ENCODE data around the gene SDE2. TPM values are rescaled to one million over a fixed set of nuclear protein-coding genes. Genes with fewer than 3 reads are reported as not detected.

SDE2 gene
- total RNA-seq, 4 donors from 2014 or later, result 19.7 to 37.2 (median 26.5) TPM

- Histone ChIP-seq H3K27me3 (no peaks in the 10 kb centered on the region), H3K27ac (no peak overlapping the region), H3K4me3 (no peak overlapping the region), H3K4me1 (no peaks in the 10 kb centered on the region), H3K9me3 (no peaks in the 10 kb centered on the region), H3K36me3 (no peaks in the 10 kb centered on the region)
- WGBS, result 71% methylated on average over 6 of the region's 6 CpGs
- TF ChIP-seq CTCF (IDR thresholded peaks at IDR 0.05), result no peak
- TF ChIP-seq POLR2A (IDR thresholded peaks at IDR 0.05), result no peak
- TF ChIP-seq POLR2AphosphoS5 (IDR thresholded peaks at IDR 0.05), result no peak
- no peak for TF ChIP-seq EP300 (IDR thresholded peaks at IDR 0.05)
- no peak for DNase-seq (ENCODE audit: low spot score in 2 of 2)
Measured at GRCh38 chr1:225949041-225949440, 50.1 kb downstream of the SDE2 start.

GRCh38 chr1:225946803-225947202 lies 52.3 kb downstream of the SDE2 start:
- H3K27ac ChIP-seq, result no peak overlapping the region
- TF ChIP-seq POLR2AphosphoS5 (IDR thresholded peaks at IDR 0.05) (no peak), EP300 (IDR thresholded peaks at IDR 0.05) (no peak), POLR2A (IDR thresholded peaks at IDR 0.05) (no peak), CTCF (IDR thresholded peaks at IDR 0.05) (no peak)
- peaks cover 2% of the 10 kb centered on the region for H3K4me1 ChIP-seq
- no peaks in the 10 kb centered on the region for H3K9me3 ChIP-seq
- no peak overlapping the region for H3K4me3 ChIP-seq
- no peaks in the 10 kb centered on the region for H3K36me3 ChIP-seq
- 95% methylated on average over 5 of the region's 5 CpGs for WGBS
- no peak for DNase-seq (ENCODE audit: low spot score in 2 of 2)
- H3K27me3 ChIP-seq, result no peaks in the 10 kb centered on the region

GRCh38 chr1:225946082-225946620 lies 53.0 kb downstream of the SDE2 start:
- DNase-seq (ENCODE audit: low spot score in 2 of 2), result no peak
- Histone ChIP-seq H3K4me3 (no peak overlapping the region), H3K36me3 (no peaks in the 10 kb centered on the region), H3K4me1 (peaks cover 8% of the 10 kb centered on the region), H3K27ac (no peak overlapping the region), H3K9me3 (no peaks in the 10 kb centered on the region), H3K27me3 (no peaks in the 10 kb centered on the region)
- WGBS, result 74% methylated on average over 4 of the region's 4 CpGs
- TF ChIP-seq POLR2AphosphoS5 (IDR thresholded peaks at IDR 0.05) (no peak), POLR2A (IDR thresholded peaks at IDR 0.05) (no peak), EP300 (IDR thresholded peaks at IDR 0.05) (no peak), CTCF (IDR thresholded peaks at IDR 0.05) (no peak)

GRCh38 chr1:225945564-225945963 lies 53.6 kb downstream of the SDE2 start:
- H3K4me3 ChIP-seq, result no peak overlapping the region

GRCh38 chr1:225944951-225945350 lies 54.2 kb downstream of the SDE2 start:
- H3K4me3 ChIP-seq, result no peak overlapping the region
- H3K9me3 ChIP-seq, result no peaks in the 10 kb centered on the region
- 89% methylated on average over 4 of the region's 7 CpGs for WGBS
- TF ChIP-seq POLR2AphosphoS5 (IDR thresholded peaks at IDR 0.05), result no peak
- TF ChIP-seq EP300 (IDR thresholded peaks at IDR 0.05), result no peak
- no peak for TF ChIP-seq CTCF (IDR thresholded peaks at IDR 0.05)
- TF ChIP-seq POLR2A (IDR thresholded peaks at IDR 0.05), result no peak
- H3K36me3 ChIP-seq, result no peaks in the 10 kb centered on the region
- no peak overlapping the region for H3K27ac ChIP-seq
- H3K4me1 ChIP-seq, result peaks cover 13% of the 10 kb centered on the region
- no peaks in the 10 kb centered on the region for H3K27me3 ChIP-seq
- no peak for DNase-seq (ENCODE audit: low spot score in 2 of 2)

More at GRCh38 chr1:225945564-225945963, 53.6 kb downstream of the SDE2 start:
- H3K9me3 ChIP-seq, result no peaks in the 10 kb centered on the region
- no peak for DNase-seq (ENCODE audit: low spot score in 2 of 2)
- no peak overlapping the region for H3K27ac ChIP-seq
- no peaks in the 10 kb centered on the region for H3K36me3 ChIP-seq
- WGBS, result 77% methylated on average over 4 of the region's 4 CpGs
- H3K27me3 ChIP-seq, result no peaks in the 10 kb centered on the region
- H3K4me1 ChIP-seq, result peaks cover 12% of the 10 kb centered on the region
- TF ChIP-seq POLR2AphosphoS5 (IDR thresholded peaks at IDR 0.05) (no peak), CTCF (IDR thresholded peaks at IDR 0.05) (no peak), POLR2A (IDR thresholded peaks at IDR 0.05) (no peak), EP300 (IDR thresholded peaks at IDR 0.05) (no peak)
